D721Med (cell line): ENCODE results near the gene ODF2L.

Source experiments
- DNase-seq: peaks from one replicate; pipeline ENCODE4 v3.0.0; 2011; ENCODE audit warnings: low spot score; ENCODE audit not compliant: insufficient read length
- FAIRE-seq: peaks from 2 replicates; lab custom pipeline; 2011; peaks lifted over from hg19 to GRCh38; lab: Jason Lieb, UNC
- CTCF ChIP-seq: IDR thresholded peaks from 2 replicates; pipeline ENCODE4 v1.5.1; 2012; ENCODE audit warnings: mild to moderate bottlenecking, control low read depth; ENCODE audit not compliant: insufficient read depth; ENCODE audit errors: missing control alignments

Gene ODF2L

GRCh38 chr1:86419277-86419903 is 23.3 kb upstream of the ODF2L start:
- FAIRE-seq, result no peak
- no peak for TF ChIP-seq CTCF
- DNase-seq, result no peak

- no peak for TF ChIP-seq CTCF
- DNase-seq, result no peak
- FAIRE-seq, result no peak
Measured at GRCh38 chr1:86416343-86416742, 20.2 kb upstream of the ODF2L start.

GRCh38 chr1:86410879-86411278 is 14.8 kb upstream of the ODF2L start:
- FAIRE-seq, result no peak
- no peak for TF ChIP-seq CTCF
- no peak for DNase-seq

GRCh38 chr1:86409416-86410021 is 13.4 kb upstream of the ODF2L start:
- TF ChIP-seq CTCF, result no peak
- FAIRE-seq (no peak), DNase-seq (no peak)

GRCh38 chr1:86396498-86396890 is 371 bp upstream of the ODF2L start:
- TF ChIP-seq CTCF, result no peak
- FAIRE-seq (no peak), DNase-seq (no peak)

GRCh38 chr1:86394416-86394815 is 1.7 kb downstream of the ODF2L start:
- TF ChIP-seq CTCF, result no peak
- no peak for FAIRE-seq
- no peak for DNase-seq

- FAIRE-seq (no peak), DNase-seq (no peak)
- TF ChIP-seq CTCF, result no peak
Measured at GRCh38 chr1:86389307-86389706, 6.8 kb downstream of the ODF2L start.
